Trophoblast cell (in vitro differentiated cells and primary cell): ENCODE measurements around the gene ZNF319.

ENCODE experiments used
- DNase-seq, 2 donors: peaks; one replicate each; pipeline ENCODE4 v3.0.0-alpha.2; 2016
- H2AFZ ChIP-seq: 2 replicates; pipeline ENCODE4 v1.6.1; 2013; ENCODE audit warnings: low read length, moderate library complexity, mild to moderate bottlenecking; ENCODE audit not compliant: insufficient read depth, poor library complexity
- H2AK5ac ChIP-seq: 2 replicates; pipeline ENCODE4 v1.6.1; 2013; ENCODE audit warnings: mild to moderate bottlenecking, low read length
- H2BK120ac ChIP-seq: 2 replicates; pipeline ENCODE4 v1.6.1; 2013; ENCODE audit warnings: low read length, mild to moderate bottlenecking, moderate library complexity; ENCODE audit not compliant: insufficient read depth, poor library complexity
- H2BK12ac ChIP-seq: 2 replicates; pipeline ENCODE4 v1.6.1; 2013; ENCODE audit warnings: mild to moderate bottlenecking, low read length, moderate library complexity
- H2BK5ac ChIP-seq: 2 replicates; pipeline ENCODE4 v1.6.1; 2013; ENCODE audit warnings: low read length, low read depth, moderate library complexity, mild to moderate bottlenecking; ENCODE audit not compliant: poor library complexity
- H3K14ac ChIP-seq: 2 replicates; pipeline ENCODE4 v1.6.1; 2013; ENCODE audit warnings: mild to moderate bottlenecking, low read length
- H3K18ac ChIP-seq: 2 replicates; pipeline ENCODE4 v1.6.1; 2013; ENCODE audit warnings: mild to moderate bottlenecking, low read length
- H3K23ac ChIP-seq: 2 replicates; pipeline ENCODE4 v1.6.1; 2013; ENCODE audit warnings: low read length
- H3K27ac ChIP-seq: 2 replicates; pipeline ENCODE4 v1.5.1; 2013; ENCODE audit warnings: low read depth, mild to moderate bottlenecking, inconsistent platforms, low read length, moderate library complexity
- H3K27me3 ChIP-seq: 2 replicates; pipeline ENCODE4 v1.6.1; 2013; ENCODE audit warnings: inconsistent platforms, mild to moderate bottlenecking, low read length, moderate library complexity; ENCODE audit not compliant: insufficient read depth
- H3K36me3 ChIP-seq, 2 experiments: 1 replicate in 1 of 2; 2 replicates in 1 of 2; pipeline ENCODE4 v1.6.1; 2013; ENCODE audit warnings: low read length in 2 of 2, mild to moderate bottlenecking in 2 of 2, moderate library complexity in 1 of 2; ENCODE audit not compliant: insufficient read depth in 2 of 2, control insufficient read depth in 1 of 2
- H3K4ac ChIP-seq: 2 replicates; pipeline ENCODE4 v1.6.1; 2013; ENCODE audit warnings: low read depth, mild to moderate bottlenecking, low read length, moderate library complexity
- H3K4me1 ChIP-seq, 2 experiments: 1 replicate in 1 of 2; 2 replicates in 1 of 2; pipeline ENCODE4 v1.6.1; 2013; ENCODE audit warnings: low read length in 2 of 2, mild to moderate bottlenecking in 2 of 2, moderate library complexity in 1 of 2; ENCODE audit not compliant: insufficient read depth in 2 of 2, control insufficient read depth in 1 of 2
- H3K4me2 ChIP-seq: 2 replicates; pipeline ENCODE4 v1.6.1; 2013; ENCODE audit warnings: inconsistent platforms, mild to moderate bottlenecking, low read length, moderate library complexity
- H3K4me3 ChIP-seq: 2 replicates; pipeline ENCODE4 v1.5.1; 2013; ENCODE audit warnings: mild to moderate bottlenecking, low read depth, low read length, inconsistent platforms
- H3K79me1 ChIP-seq: one replicate; pipeline ENCODE4 v1.6.1; 2013; ENCODE audit warnings: low read length
- H3K79me2 ChIP-seq: 2 replicates; pipeline ENCODE4 v1.6.1; 2013; ENCODE audit warnings: low read length, mild to moderate bottlenecking; ENCODE audit not compliant: control insufficient read depth, insufficient read depth, poor library complexity
- H3K9ac ChIP-seq: 2 replicates; pipeline ENCODE4 v1.6.1; 2013; ENCODE audit warnings: mild to moderate bottlenecking, low read length
- H3K9me3 ChIP-seq: 2 replicates; pipeline ENCODE4 v1.6.1; 2013; ENCODE audit warnings: low read depth, mild to moderate bottlenecking, control low read depth, inconsistent platforms, low read length; ENCODE audit not compliant: insufficient read depth
- H4K12ac ChIP-seq: 2 replicates; pipeline ENCODE4 v1.6.1; 2013; ENCODE audit warnings: low read depth, mild to moderate bottlenecking, low read length, moderate library complexity
- H4K8ac ChIP-seq: 2 replicates; pipeline ENCODE4 v1.6.1; 2013; ENCODE audit warnings: low read depth, mild to moderate bottlenecking, low read length, moderate library complexity
- H4K91ac ChIP-seq: one replicate; pipeline ENCODE4 v1.6.1; 2013; ENCODE audit warnings: low read depth, mild to moderate bottlenecking, low read length, moderate library complexity
- WGBS: extraction: QIAGEN DNeasy Blood & Tissue Kit; methylation state at CpG from one replicate; pipeline ENCODE4 v1.1.7; 2013; ENCODE audit warnings: missing lambda C conversion rate; ENCODE audit not compliant: insufficient read length, insufficient coverage; ENCODE audit errors: extremely low coverage; 5-methylcytosine and 5-hydroxymethylcytosine counted together

ZNF319 gene

GRCh38 chr16:58034774-58035173, 34.3 kb upstream of the ZNF319 start:
- Histone ChIP-seq H3K79me1 (peaks cover 6% of the 10 kb centered on the region), H3K9ac (no peak overlapping the region), H3K4me1 (peaks cover 28 to 36% of the 10 kb centered on the region in 2 experiments), H3K18ac (no peak overlapping the region), H3K79me2 (no peaks in the 10 kb centered on the region), H3K27ac (no peak overlapping the region), H3K9me3 (peaks cover 2% of the 10 kb centered on the region), H2BK12ac (no peak overlapping the region), H2AK5ac (no peak overlapping the region), H2BK5ac (no peak overlapping the region), H3K14ac (no peak overlapping the region), H3K23ac (no peak overlapping the region), H3K4ac (no peak overlapping the region), H2AFZ (no peak overlapping the region), H4K12ac (no peak overlapping the region), H4K8ac (no peak overlapping the region), H2BK120ac (no peak overlapping the region), H4K91ac (no peak overlapping the region), H3K4me2 (no peak overlapping the region), H3K36me3 (peaks cover 10 to 14% of the 10 kb centered on the region in 2 experiments), H3K4me3 (no peak overlapping the region), H3K27me3 (no peaks in the 10 kb centered on the region)
- WGBS: no CpG with 5 or more reads among the region's 11 CpGs
- DNase-seq: no peak

- Histone ChIP-seq H2AK5ac (no peak overlapping the region), H3K23ac (no peak overlapping the region), H3K36me3 (peaks cover 8 to 12% of the 10 kb centered on the region in 2 experiments), H2BK120ac (no peak overlapping the region), H3K4me1 (peaks cover 30 to 38% of the 10 kb centered on the region in 2 experiments), H3K9ac (no peak overlapping the region), H3K27ac (no peak overlapping the region), H3K4me3 (no peak overlapping the region), H3K18ac (no peak overlapping the region), H3K79me1 (peaks cover 6% of the 10 kb centered on the region), H4K91ac (no peak overlapping the region), H3K4me2 (no peak overlapping the region), H4K8ac (no peak overlapping the region), H4K12ac (no peak overlapping the region), H3K14ac (no peak overlapping the region), H2BK5ac (no peak overlapping the region), H2BK12ac (no peak overlapping the region), H3K9me3 (peaks cover 2% of the 10 kb centered on the region), H3K27me3 (no peaks in the 10 kb centered on the region), H3K79me2 (no peaks in the 10 kb centered on the region), H2AFZ (no peak overlapping the region), H3K4ac (no peak overlapping the region)
- no CpG with 5 or more reads among the region's 14 CpGs for WGBS
- no peak for DNase-seq
Observed at GRCh38 chr16:58034128-58034685, 33.7 kb upstream of the ZNF319 start.

- peak overlapping the region; percentile 17 for H3K4me2 ChIP-seq
- peak overlapping the region; percentile 27 for H4K12ac ChIP-seq
- peak overlapping the region; percentile 64 for H2BK5ac ChIP-seq
- H3K14ac ChIP-seq: peak overlapping the region; percentile 76
- DNase-seq: no peak
- H3K9ac ChIP-seq: no peak overlapping the region
- peaks cover 0 to 5% of the 10 kb centered on the region in 2 experiments for H3K36me3 ChIP-seq
- H2AFZ ChIP-seq: no peak overlapping the region
- H3K27ac ChIP-seq: peak overlapping the region; percentile 61
- H3K4me3 ChIP-seq: no peak overlapping the region
- peaks cover 2% of the 10 kb centered on the region for H3K9me3 ChIP-seq
- peak overlapping the region; percentile 65 for H3K4ac ChIP-seq
- no peaks in the 10 kb centered on the region for H3K27me3 ChIP-seq
- H3K18ac ChIP-seq: peak overlapping the region; percentile 73
- no peak overlapping the region for H3K23ac ChIP-seq
- peak overlapping the region; percentile 56 for H2BK120ac ChIP-seq
- H2BK12ac ChIP-seq: peak overlapping the region; percentile 74
- WGBS: no CpG with 5 or more reads among the region's 15 CpGs
- peak overlapping the region; percentile 51 for H2AK5ac ChIP-seq
- no peaks in the 10 kb centered on the region for H3K79me2 ChIP-seq
- peak overlapping the region; percentile 47 for H4K8ac ChIP-seq
- peaks cover 43 to 52% of the 10 kb centered on the region in 2 experiments for H3K4me1 ChIP-seq
- H3K79me1 ChIP-seq: peaks cover 6% of the 10 kb centered on the region
- peak overlapping the region; percentile 58 for H4K91ac ChIP-seq
Observed at GRCh38 chr16:58032710-58033293, 32.3 kb upstream of the ZNF319 start.

GRCh38 chr16:58031016-58031800, 30.7 kb upstream of the ZNF319 start:
- no peak overlapping the region for H2AK5ac ChIP-seq
- H2BK12ac ChIP-seq: no peak overlapping the region
- H4K12ac ChIP-seq: no peak overlapping the region
- no peak overlapping the region for H3K4me3 ChIP-seq
- H3K9me3 ChIP-seq: no peaks in the 10 kb centered on the region
- no peak overlapping the region for H2AFZ ChIP-seq
- no peak overlapping the region for H3K14ac ChIP-seq
- peaks cover 50 to 54% of the 10 kb centered on the region in 2 experiments for H3K4me1 ChIP-seq
- peaks cover 0 to 2% of the 10 kb centered on the region in 2 experiments for H3K36me3 ChIP-seq
- no peaks in the 10 kb centered on the region for H3K27me3 ChIP-seq
- H3K4me2 ChIP-seq: no peak overlapping the region
- H2BK120ac ChIP-seq: no peak overlapping the region
- no CpG with 5 or more reads among the region's 14 CpGs for WGBS
- H4K91ac ChIP-seq: no peak overlapping the region
- no peak overlapping the region for H3K23ac ChIP-seq
- H3K4ac ChIP-seq: no peak overlapping the region
- H3K18ac ChIP-seq: no peak overlapping the region
- DNase-seq: no peak
- H3K27ac ChIP-seq: no peak overlapping the region
- H3K9ac ChIP-seq: no peak overlapping the region
- peaks cover 7% of the 10 kb centered on the region for H3K79me2 ChIP-seq
- H4K8ac ChIP-seq: no peak overlapping the region
- H2BK5ac ChIP-seq: no peak overlapping the region
- peaks cover 14% of the 10 kb centered on the region for H3K79me1 ChIP-seq
